ENCODE results near the gene CRMP1. TPM values are rescaled to one million over a fixed set of nuclear protein-coding genes. Genes with fewer than 3 reads are reported as not detected.

CRMP1 gene
- total RNA-seq, 1 donor: under 0.01 TPM

GRCh38 chr4:5919571-5919970 is 26.7 kb upstream of the CRMP1 start:
- H3K27me3 ChIP-seq (ENCODE audit: insufficient read depth, low read length): no peaks in the 10 kb centered on the region
- no peak for DNase-seq (ENCODE audit: insufficient read length, low spot score, missing footprints)
- H3K4me3 ChIP-seq (ENCODE audit: insufficient read depth, low read length): no peak overlapping the region
- H3K9me3 ChIP-seq (ENCODE audit: low read depth, low read length): no peaks in the 10 kb centered on the region
- no peak overlapping the region for H3K27ac ChIP-seq (ENCODE audit: low read depth, low read length)
- no peaks in the 10 kb centered on the region for H4K20me1 ChIP-seq (ENCODE audit: insufficient read depth, low read length)
- no peaks in the 10 kb centered on the region for H3K36me3 ChIP-seq (ENCODE audit: insufficient read depth, low read length)
- no peaks in the 10 kb centered on the region for H3K79me2 ChIP-seq (ENCODE audit: insufficient read depth, low read length)
- no peak overlapping the region for H2AFZ ChIP-seq (ENCODE audit: low read length)
- no peak overlapping the region for H3K4me2 ChIP-seq (ENCODE audit: insufficient read depth, low read length)
- TF ChIP-seq CTCF (IDR thresholded peaks at IDR 0.05; ENCODE audit: extremely low read depth, low read depth, low read length): no peak
- H3K4me1 ChIP-seq (ENCODE audit: insufficient read depth, low read length): no peaks in the 10 kb centered on the region

GRCh38 chr4:5919044-5919443 is 26.2 kb upstream of the CRMP1 start:
- Histone ChIP-seq H3K9me3 (ENCODE audit: low read depth, low read length) (no peaks in the 10 kb centered on the region), H3K79me2 (ENCODE audit: insufficient read depth, low read length) (no peaks in the 10 kb centered on the region), H3K36me3 (ENCODE audit: insufficient read depth, low read length) (no peaks in the 10 kb centered on the region), H3K4me1 (ENCODE audit: insufficient read depth, low read length) (no peaks in the 10 kb centered on the region), H2AFZ (ENCODE audit: low read length) (no peak overlapping the region), H3K27ac (ENCODE audit: low read depth, low read length) (no peak overlapping the region), H3K4me2 (ENCODE audit: insufficient read depth, low read length) (no peak overlapping the region), H3K4me3 (ENCODE audit: insufficient read depth, low read length) (no peak overlapping the region), H4K20me1 (ENCODE audit: insufficient read depth, low read length) (no peaks in the 10 kb centered on the region), H3K27me3 (ENCODE audit: insufficient read depth, low read length) (no peaks in the 10 kb centered on the region)
- DNase-seq (ENCODE audit: insufficient read length, low spot score, missing footprints): no peak
- no peak for TF ChIP-seq CTCF (IDR thresholded peaks at IDR 0.05; ENCODE audit: extremely low read depth, low read depth, low read length)

GRCh38 chr4:5918331-5918985 is 25.6 kb upstream of the CRMP1 start:
- Histone ChIP-seq H3K79me2 (ENCODE audit: insufficient read depth, low read length) (no peaks in the 10 kb centered on the region), H3K27me3 (ENCODE audit: insufficient read depth, low read length) (no peaks in the 10 kb centered on the region), H3K4me3 (ENCODE audit: insufficient read depth, low read length) (no peak overlapping the region), H3K4me2 (ENCODE audit: insufficient read depth, low read length) (no peak overlapping the region), H3K36me3 (ENCODE audit: insufficient read depth, low read length) (no peaks in the 10 kb centered on the region), H2AFZ (ENCODE audit: low read length) (no peak overlapping the region), H3K27ac (ENCODE audit: low read depth, low read length) (no peak overlapping the region), H4K20me1 (ENCODE audit: insufficient read depth, low read length) (no peaks in the 10 kb centered on the region), H3K9me3 (ENCODE audit: low read depth, low read length) (no peaks in the 10 kb centered on the region), H3K4me1 (ENCODE audit: insufficient read depth, low read length) (no peaks in the 10 kb centered on the region)
- DNase-seq (ENCODE audit: insufficient read length, low spot score, missing footprints): no peak
- no peak for TF ChIP-seq CTCF (IDR thresholded peaks at IDR 0.05; ENCODE audit: extremely low read depth, low read depth, low read length)

GRCh38 chr4:5917672-5918071 is 24.8 kb upstream of the CRMP1 start:
- H3K36me3 ChIP-seq (ENCODE audit: insufficient read depth, low read length): no peaks in the 10 kb centered on the region
- no peak overlapping the region for H2AFZ ChIP-seq (ENCODE audit: low read length)
- no peaks in the 10 kb centered on the region for H3K9me3 ChIP-seq (ENCODE audit: low read depth, low read length)
- no peaks in the 10 kb centered on the region for H3K27me3 ChIP-seq (ENCODE audit: insufficient read depth, low read length)
- H3K79me2 ChIP-seq (ENCODE audit: insufficient read depth, low read length): no peaks in the 10 kb centered on the region
- no peak for TF ChIP-seq CTCF (IDR thresholded peaks at IDR 0.05; ENCODE audit: extremely low read depth, low read depth, low read length)
- H3K4me3 ChIP-seq (ENCODE audit: insufficient read depth, low read length): no peak overlapping the region
- H3K4me2 ChIP-seq (ENCODE audit: insufficient read depth, low read length): no peak overlapping the region
- no peak for DNase-seq (ENCODE audit: insufficient read length, low spot score, missing footprints)
- H3K4me1 ChIP-seq (ENCODE audit: insufficient read depth, low read length): no peaks in the 10 kb centered on the region
- H4K20me1 ChIP-seq (ENCODE audit: insufficient read depth, low read length): no peaks in the 10 kb centered on the region
- H3K27ac ChIP-seq (ENCODE audit: low read depth, low read length): no peak overlapping the region
